T-cell (primary cell): ENCODE results near the gene PLA2G7. TPM values are rescaled to one million over a fixed set of nuclear protein-coding genes. Genes with fewer than 3 reads are reported as not detected.

ENCODE experiments used
- ATAC-seq, 4 experiments: fragments of 200-7000 bp in 3 of 4; fragments of 150-1000 bp in 1 of 4; cut with Tn5 transposase; replicated peaks in 1 of 4; 1 replicate in 3 of 4; 2 replicates in 1 of 4; pipeline ENCODE4 v1.10.0; 2021; ENCODE audit warnings: moderate library complexity in 3 of 4, mild to moderate bottlenecking in 2 of 4, moderate number of reproducible peaks in 1 of 4
- CTCF ChIA-PET, 2 donors: fragments of 300-600 bp; sonication (Branson Sonifier 250); formaldehyde crosslinking; loops; one replicate each; lab custom pipeline; 2022; ENCODE audit warnings: antibody characterized with exemption in 2 of 2; lab: Charles Lee
- POLR2A ChIA-PET, 2 donors: fragments of 300-600 bp; sonication (Branson Sonifier 250); formaldehyde crosslinking; loops; one replicate each; lab custom pipeline; 2022; ENCODE audit warnings: antibody characterized with exemption in 2 of 2; lab: Charles Lee
- DNase-seq, 35 experiments: peaks; one replicate each; pipeline versions ENCODE4 v3.0.0 to v3.0.0-alpha.2; 2013 to 2023
- H3K27ac ChIP-seq: one replicate; pipeline ENCODE4 v1.5.1; 2013; ENCODE audit warnings: low read length
- H3K27me3 ChIP-seq, 2 experiments: replicated peaks in 1 of 2; 1 replicate in 1 of 2; 2 replicates in 1 of 2; pipeline versions ENCODE4 v1.6.1 to v1.7.0; 2013; ENCODE audit warnings: low read length in 1 of 2, mixed read lengths in 1 of 2; ENCODE audit not compliant: control insufficient read depth in 2 of 2, insufficient read depth in 2 of 2; ENCODE audit errors: extremely low read depth in 1 of 2
- H3K36me3 ChIP-seq, 2 donors: 1 replicate in 1 of 2; 2 replicates in 1 of 2; pipeline versions ENCODE4 v1.6.1 to v1.7.0; 2013; ENCODE audit warnings: low read length in 1 of 2; ENCODE audit not compliant: control insufficient read depth in 2 of 2, insufficient read depth in 1 of 2; ENCODE audit errors: extremely low read depth in 1 of 2
- H3K4me1 ChIP-seq, 2 experiments: 1 replicate in 1 of 2; 2 replicates in 1 of 2; pipeline versions ENCODE4 v1.6.1 to v1.7.0; 2013; ENCODE audit warnings: low read length in 2 of 2, mixed read lengths in 1 of 2; ENCODE audit not compliant: insufficient read depth in 2 of 2, control insufficient read depth in 1 of 2; ENCODE audit errors: extremely low read depth in 1 of 2
- H3K4me3 ChIP-seq, 2 donors: 1 replicate in 1 of 2; 2 replicates in 1 of 2; pipeline versions ENCODE4 v1.5.1 to v1.7.0; 2013; ENCODE audit warnings: mild to moderate bottlenecking in 2 of 2, low read length in 1 of 2, moderate library complexity in 1 of 2; ENCODE audit not compliant: control insufficient read depth in 1 of 2; ENCODE audit errors: extremely low read depth in 1 of 2
- H3K9me3 ChIP-seq: 2 replicates; pipeline ENCODE4 v1.7.0; 2013
- H3K27ac Mint-ChIP-seq, 2 donors: one replicate each; pipeline ENCODE4 v1.8.0; 2020 to 2021; ENCODE audit warnings: mild to moderate bottlenecking in 2 of 2, mixed read lengths in 2 of 2
- H3K27me3 Mint-ChIP-seq, 2 donors: one replicate each; pipeline ENCODE4 v1.8.0; 2021 to 2022; ENCODE audit warnings: mixed read lengths in 2 of 2
- H3K36me3 Mint-ChIP-seq: one replicate; pipeline ENCODE4 v1.8.0; 2021; ENCODE audit warnings: mixed read lengths
- H3K4me1 Mint-ChIP-seq, 3 donors: one replicate each; pipeline ENCODE4 v1.8.0; 2020 to 2022; ENCODE audit warnings: mixed read lengths in 3 of 3, mild to moderate bottlenecking in 1 of 3
- H3K4me3 Mint-ChIP-seq, 3 donors: one replicate each; pipeline ENCODE4 v1.8.0; 2020 to 2022; ENCODE audit warnings: mild to moderate bottlenecking in 3 of 3, mixed read lengths in 3 of 3, moderate library complexity in 3 of 3
- H3K9me3 Mint-ChIP-seq, 3 donors: one replicate each; pipeline ENCODE4 v1.8.0; 2020 to 2022; ENCODE audit warnings: mixed read lengths in 3 of 3
- WGBS: methylation state at CpG from one replicate; pipeline ENCODE4 v1.1.5; 2013; ENCODE audit warnings: missing lambda C conversion rate; ENCODE audit not compliant: insufficient coverage; 5-methylcytosine and 5-hydroxymethylcytosine counted together
- total RNA-seq, 35 experiments: library from RNA in 6 of 35; stranded (reverse) in 6 of 35; fragments of 120-200 nt in 1 of 35; gene quantifications; one replicate each; pipeline versions ENCODE4 v1.2.1 to v1.2.4 and lab custom pipeline; 2013 to 2026

Gene PLA2G7
- total RNA-seq, 5 donors from 2014 or later (not counting 1 experiment from before 2014, with no cell fraction given), result 0.30 TPM; not detected in 4

GRCh38 chr6:46674410-46674809 lies 60.8 kb downstream of the PLA2G7 start:
- no peak overlapping the region for H3K4me3 Mint-ChIP-seq
- Histone ChIP-seq H3K9me3 (no peaks in the 10 kb centered on the region), H3K27me3 (no peaks in the 10 kb centered on the region), H3K36me3 (no peaks in the 10 kb centered on the region), H3K27ac (no peak overlapping the region), H3K4me3 (no peak overlapping the region), H3K4me1 (no peaks in the 10 kb centered on the region)
- 80% methylated on average over 1 of the region's 1 CpG for WGBS
- DNase-seq (no peak), ATAC-seq (no peak)
- ChIA-PET CTCF (no interaction called here), POLR2A (no interaction called here)
- H3K27ac Mint-ChIP-seq, result no peak overlapping the region
- H3K9me3 Mint-ChIP-seq, result no peaks in the 10 kb centered on the region
- H3K4me1 Mint-ChIP-seq, result no peaks in the 10 kb centered on the region
- H3K27me3 Mint-ChIP-seq, result peaks cover 0 to 3% of the 10 kb centered on the region in 2 donors
- no peaks in the 10 kb centered on the region for H3K36me3 Mint-ChIP-seq

GRCh38 chr6:46667377-46667776 lies 67.8 kb downstream of the PLA2G7 start:
- no peak for DNase-seq
- Mint-ChIP-seq H3K27ac (no peak overlapping the region), H3K36me3 (no peaks in the 10 kb centered on the region), H3K27me3 (peaks cover 0 to 4% of the 10 kb centered on the region in 2 donors), H3K4me3 (no peak overlapping the region), H3K9me3 (no peaks in the 10 kb centered on the region), H3K4me1 (no peaks in the 10 kb centered on the region)
- Histone ChIP-seq H3K36me3 (no peaks in the 10 kb centered on the region), H3K4me3 (no peak overlapping the region), H3K9me3 (no peaks in the 10 kb centered on the region), H3K4me1 (no peaks in the 10 kb centered on the region), H3K27ac (no peak overlapping the region), H3K27me3 (no peaks in the 10 kb centered on the region)
- no peak for ATAC-seq
- POLR2A ChIA-PET, result no interaction called here
- CTCF ChIA-PET, result no interaction called here
- no CpG with 5 or more reads among the region's 2 CpGs for WGBS

GRCh38 chr6:46661483-46661882 lies 73.7 kb downstream of the PLA2G7 start:
- no peak for DNase-seq
- no peak for ATAC-seq
- Mint-ChIP-seq H3K27me3 (peaks cover 5 to 8% of the 10 kb centered on the region in 2 donors), H3K36me3 (no peaks in the 10 kb centered on the region), H3K4me1 (no peaks in the 10 kb centered on the region), H3K9me3 (no peaks in the 10 kb centered on the region), H3K4me3 (no peak overlapping the region), H3K27ac (no peak overlapping the region)
- H3K9me3 ChIP-seq, result no peaks in the 10 kb centered on the region
- ChIA-PET CTCF (no interaction called here), POLR2A (no interaction called here)
- no peak overlapping the region for H3K27ac ChIP-seq
- no peaks in the 10 kb centered on the region for H3K36me3 ChIP-seq
- H3K27me3 ChIP-seq, result peaks cover 0 to 4% of the 10 kb centered on the region in 2 experiments
- no CpG with 5 or more reads among the region's 2 CpGs for WGBS
- H3K4me3 ChIP-seq, result no peak overlapping the region
- no peaks in the 10 kb centered on the region for H3K4me1 ChIP-seq

GRCh38 chr6:46657642-46658041 lies 77.5 kb downstream of the PLA2G7 start:
- peaks cover 7 to 9% (median 8%) of the 10 kb centered on the region in 3 donors for H3K4me1 Mint-ChIP-seq
- H3K36me3 Mint-ChIP-seq, result no peaks in the 10 kb centered on the region
- POLR2A ChIA-PET, result no interaction called here
- no peaks in the 10 kb centered on the region for H3K9me3 Mint-ChIP-seq
- H3K4me1 ChIP-seq, result peaks cover 0 to 8% of the 10 kb centered on the region in 2 experiments
- DNase-seq (no peak), ATAC-seq (no peak)
- no peaks in the 10 kb centered on the region for H3K9me3 ChIP-seq
- no peaks in the 10 kb centered on the region for H3K36me3 ChIP-seq
- CTCF ChIA-PET, result no interaction called here
- H3K27ac ChIP-seq, result no peak overlapping the region
- H3K4me3 ChIP-seq, result no peak overlapping the region
- H3K27ac Mint-ChIP-seq, result no peak overlapping the region
- peaks cover 3 to 16% of the 10 kb centered on the region in 2 experiments for H3K27me3 ChIP-seq
- no peak overlapping the region for H3K4me3 Mint-ChIP-seq
- peaks cover 24 to 33% of the 10 kb centered on the region in 2 donors for H3K27me3 Mint-ChIP-seq

- H3K36me3 ChIP-seq, result no peaks in the 10 kb centered on the region
- no peak overlapping the region for H3K27ac Mint-ChIP-seq
- DNase-seq, result no peak
- no peaks in the 10 kb centered on the region for H3K36me3 Mint-ChIP-seq
- no peak for ATAC-seq
- H3K4me3 ChIP-seq, result no peak overlapping the region
- peaks cover 3 to 21% of the 10 kb centered on the region in 2 experiments for H3K27me3 ChIP-seq
- H3K9me3 ChIP-seq, result no peaks in the 10 kb centered on the region
- peaks cover 15 to 16% (median 15%) of the 10 kb centered on the region in 3 donors for H3K4me1 Mint-ChIP-seq
- POLR2A ChIA-PET, result no interaction called here
- CTCF ChIA-PET, result interaction anchor here in 1 of 2 donors (0.7 kb wide), 1 partner anchor 448 kb away, joined by 4 read pairs; no protein-coding TSS in a partner anchor
- H3K27ac ChIP-seq, result no peak overlapping the region
- peaks cover 34 to 47% of the 10 kb centered on the region in 2 donors for H3K27me3 Mint-ChIP-seq
- H3K9me3 Mint-ChIP-seq, result no peaks in the 10 kb centered on the region
- no peak overlapping the region for H3K4me3 Mint-ChIP-seq
- WGBS, result 94% methylated on average over 3 of the region's 6 CpGs
- H3K4me1 ChIP-seq, result peaks cover 0 to 13% of the 10 kb centered on the region in 2 experiments
These were observed 79.4 kb downstream of the PLA2G7 start for GRCh38 chr6:46655803-46656202.

Other genes with a start within 250 kb of the PLA2G7 start
- 1 to 10 TPM in 3 of 5 donors, under 1 TPM in 2; 0.15 to 2.5 (median 1.4) TPM for gene RCAN2, start 243.9 kb downstream of the PLA2G7 start, total RNA-seq
- not detected for gene CYP39A1, start 82.6 kb downstream of the PLA2G7 start, total RNA-seq
- gene SLC25A27, start 82.4 kb downstream of the PLA2G7 start, total RNA-seq, result 1 to 10 TPM in 2 of 5 donors, under 1 TPM in 3; 0.23 to 2.4 (median 0.85) TPM
- gene TDRD6, start 47.5 kb downstream of the PLA2G7 start, total RNA-seq, result under 1 TPM in 2 of 5 donors, not detected in 3; 0.03 to 0.20 TPM
- not detected for gene ANKRD66, start 11.6 kb upstream of the PLA2G7 start, total RNA-seq
- not detected for gene MEP1A, start 58.0 kb upstream of the PLA2G7 start, total RNA-seq
- under 1 TPM in 3 of 5 donors, not detected in 2; 0.07 to 0.32 (median 0.22) TPM for gene ADGRF5, start 186.6 kb upstream of the PLA2G7 start, total RNA-seq